GM19025 (cell line): ENCODE results near the gene KPNA6.
A peak's percentile ranks its signal among the peaks of the same experiment; 100 is the strongest.

Source experiments
- ATAC-seq: cut with Tn5 transposase; IDR thresholded peaks from one replicate; pipeline ENCODE4 v1.9.1; 2021; ENCODE audit warnings: mild to moderate bottlenecking, low read depth, moderate library complexity; ENCODE audit not compliant: unreplicated experiment

KPNA6 gene

GRCh38 chr1:32208891-32209328 is 101.1 kb downstream of the KPNA6 start, which contains the start of gene DCDC2B:
Gene DCDC2B, plus strand, starts transcription at chr1:32209089. Its CDS starts 5 bp downstream, at chr1:32209094.
- ATAC-seq: no peak

DNA sequence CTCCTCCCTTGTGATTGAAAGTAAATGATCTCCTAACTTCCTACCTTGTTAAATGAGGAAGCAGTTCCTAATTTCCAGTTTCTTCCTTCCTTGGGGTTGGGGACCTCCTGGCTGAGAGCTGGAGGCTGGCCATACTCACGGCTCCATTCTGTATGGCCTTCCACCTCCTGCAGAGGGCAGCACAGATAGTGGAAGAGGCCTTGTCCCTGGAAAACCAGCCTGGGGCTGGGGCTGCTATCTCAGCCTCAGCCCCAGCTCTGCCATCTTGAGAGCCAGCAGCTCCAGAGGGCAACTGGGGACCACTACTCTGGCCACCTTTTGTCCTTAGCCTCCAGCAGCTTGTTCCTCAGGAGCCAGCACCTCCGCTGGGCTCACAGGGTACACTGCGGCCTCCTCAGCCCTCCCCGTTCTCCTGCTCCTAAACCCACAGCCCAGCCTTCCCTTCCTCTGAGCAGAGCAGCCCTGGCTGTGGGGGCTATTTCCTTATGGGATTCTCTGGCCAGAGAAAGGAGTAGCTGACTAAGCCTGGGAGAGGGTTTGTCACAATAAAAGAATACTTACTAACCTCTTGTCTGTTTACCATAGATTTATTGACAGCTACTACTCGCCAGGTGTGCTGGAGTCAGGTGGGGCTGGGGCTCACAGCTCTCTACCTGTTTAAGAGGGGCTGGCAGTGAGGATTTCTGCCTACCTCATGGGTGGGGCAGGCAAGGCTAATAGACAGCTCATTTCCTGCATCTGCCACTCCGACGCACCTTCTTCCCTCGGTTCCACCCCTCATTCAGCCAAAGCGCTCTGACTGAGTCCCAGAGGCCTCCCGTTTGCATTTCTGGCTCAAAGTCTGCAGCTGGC is 108.0 kb downstream of the KPNA6 start:
- no peak for ATAC-seq

DNA sequence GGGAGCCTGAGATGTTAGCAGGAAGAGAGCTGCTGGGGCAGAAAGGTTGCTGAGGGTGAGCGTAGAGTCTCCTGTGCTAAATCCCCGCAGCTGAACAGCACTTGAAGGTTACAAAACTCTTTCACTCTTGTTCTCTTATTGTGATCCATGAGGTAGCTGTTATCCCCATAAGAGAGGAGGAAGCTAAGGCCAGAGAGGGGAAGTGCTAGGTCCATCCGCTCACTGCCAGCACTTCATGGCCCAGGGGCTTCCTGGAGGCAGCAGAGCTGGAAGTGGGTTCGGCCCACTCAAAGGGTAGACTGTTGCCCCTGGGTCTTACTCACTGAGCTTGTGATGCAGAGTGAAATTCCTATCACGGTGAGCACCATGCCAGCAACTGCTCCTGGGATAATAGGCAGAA is 108.7 kb downstream of the KPNA6 start:
- ATAC-seq: no peak

- ATAC-seq: no peak
Measured at GRCh38 chr1:32219022-32219421, 111.2 kb downstream of the KPNA6 start.

DNA sequence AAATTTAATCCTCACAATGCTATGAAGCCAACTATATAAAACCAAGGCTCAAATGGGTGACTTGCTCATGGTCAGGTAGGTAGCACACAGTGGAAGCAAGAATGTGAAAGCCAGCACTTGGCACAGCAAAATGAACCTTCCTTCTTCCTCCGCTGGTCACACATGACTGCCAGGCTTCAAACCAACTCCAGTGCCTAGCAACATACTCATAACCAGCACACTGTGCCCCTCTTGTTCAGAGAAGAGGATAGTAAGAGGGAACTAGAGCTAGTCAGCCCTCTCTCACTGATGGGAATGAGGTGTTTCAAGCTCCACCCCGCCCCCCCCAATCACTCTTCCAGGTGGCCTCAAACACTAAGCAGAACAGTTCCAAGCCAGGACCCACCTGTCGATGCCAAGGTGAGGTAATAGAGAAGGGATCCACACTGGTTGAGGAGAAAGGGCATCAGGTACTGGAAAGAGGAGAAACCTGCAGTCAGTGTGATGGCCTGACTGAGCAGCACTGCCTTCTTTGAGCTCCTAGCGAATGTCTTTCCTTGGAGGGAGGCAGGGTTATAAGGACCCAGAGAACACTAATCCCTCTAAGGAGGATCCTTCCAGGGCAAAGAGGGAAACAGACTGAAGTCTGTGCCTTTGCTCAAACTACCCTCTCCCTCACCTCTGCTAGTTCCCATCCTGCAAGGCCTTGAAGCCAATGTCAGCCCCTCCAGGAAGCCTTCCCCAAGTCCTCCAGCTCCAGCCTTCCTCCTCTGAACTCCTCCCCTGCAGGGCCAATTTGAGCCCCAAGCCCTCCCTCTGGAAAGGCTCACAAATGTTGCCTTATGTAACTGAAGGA is 113.1 kb downstream of the KPNA6 start:
- ATAC-seq: no peak

DNA sequence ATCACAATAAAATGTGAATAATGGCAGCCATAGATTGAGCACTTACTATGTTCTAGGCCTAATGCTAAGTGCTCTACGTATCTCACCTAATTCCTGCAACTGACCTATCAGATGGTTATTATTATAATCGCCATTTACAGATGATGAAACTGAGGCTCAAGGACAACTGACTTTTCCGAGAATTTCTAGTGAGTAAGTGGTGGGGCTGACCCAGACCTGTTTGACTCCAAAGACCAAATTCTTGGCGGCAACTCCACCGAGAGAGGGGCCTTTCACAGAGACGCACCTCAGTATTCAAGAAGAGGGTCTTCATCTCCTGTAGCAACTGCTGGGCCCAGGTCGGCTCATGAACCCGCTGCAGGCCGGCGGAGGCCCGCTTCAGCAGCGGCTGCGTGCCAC is 113.7 kb downstream of the KPNA6 start:
- no peak for ATAC-seq

GRCh38 chr1:32221980-32222755 is 114.3 kb downstream of the KPNA6 start, which contains the start of the genes EIF3I and TMEM234:
Gene EIF3I, plus strand, starts transcription at chr1:32222407. Its CDS starts 35 bp downstream, at chr1:32222442.
Gene TMEM234, minus strand, starts transcription at chr1:32222353. Its CDS starts 31 bp downstream, at chr1:32222322.
- peak; percentile 86 for ATAC-seq

DNA sequence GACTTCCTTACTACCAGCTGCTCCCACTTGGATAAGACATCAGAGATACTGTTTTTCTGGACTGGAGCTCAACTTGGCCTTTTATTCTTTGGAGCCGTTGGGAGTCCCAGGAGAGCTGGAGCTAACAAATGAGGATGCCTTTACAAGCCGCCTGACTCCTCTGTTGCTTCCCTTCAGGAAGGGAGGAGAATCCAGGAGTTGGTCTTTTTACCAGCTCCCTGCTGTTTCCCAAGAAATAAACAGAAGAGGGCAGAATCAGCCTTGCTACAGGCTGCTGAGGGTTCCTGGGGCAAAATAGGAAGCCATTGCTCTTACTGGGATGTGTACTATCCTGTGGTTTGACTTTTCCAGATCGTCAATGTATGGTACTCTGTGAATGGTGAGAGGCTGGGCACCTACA is 115.8 kb downstream of the KPNA6 start:
- ATAC-seq: no peak

DNA sequence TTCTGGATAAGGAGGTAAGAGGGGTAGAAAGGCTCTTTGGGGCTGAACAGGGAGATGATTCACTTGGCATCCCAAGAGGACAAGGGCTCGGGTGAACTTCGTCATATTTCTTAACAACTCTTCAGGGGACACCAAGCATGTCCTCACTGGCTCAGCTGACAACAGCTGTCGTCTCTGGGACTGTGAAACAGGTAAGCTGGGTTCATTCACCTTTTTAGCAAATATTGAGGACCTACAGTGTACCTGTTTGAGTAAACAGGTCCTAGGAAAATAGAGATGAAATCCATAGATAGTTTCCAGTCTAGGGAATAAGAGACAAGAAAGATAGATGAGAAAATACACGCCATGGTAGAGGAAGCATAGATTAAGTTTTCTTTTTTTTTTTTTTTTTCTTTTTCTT is 116.4 kb downstream of the KPNA6 start:
- no peak for ATAC-seq
